ENCODE results near the gene FNDC3B. TPM values are rescaled to one million over a fixed set of nuclear protein-coding genes. Genes with fewer than 3 reads are reported as not detected.

FNDC3B gene
- total RNA-seq, 1 donor from 2014 or later = 54.9 TPM

DNA sequence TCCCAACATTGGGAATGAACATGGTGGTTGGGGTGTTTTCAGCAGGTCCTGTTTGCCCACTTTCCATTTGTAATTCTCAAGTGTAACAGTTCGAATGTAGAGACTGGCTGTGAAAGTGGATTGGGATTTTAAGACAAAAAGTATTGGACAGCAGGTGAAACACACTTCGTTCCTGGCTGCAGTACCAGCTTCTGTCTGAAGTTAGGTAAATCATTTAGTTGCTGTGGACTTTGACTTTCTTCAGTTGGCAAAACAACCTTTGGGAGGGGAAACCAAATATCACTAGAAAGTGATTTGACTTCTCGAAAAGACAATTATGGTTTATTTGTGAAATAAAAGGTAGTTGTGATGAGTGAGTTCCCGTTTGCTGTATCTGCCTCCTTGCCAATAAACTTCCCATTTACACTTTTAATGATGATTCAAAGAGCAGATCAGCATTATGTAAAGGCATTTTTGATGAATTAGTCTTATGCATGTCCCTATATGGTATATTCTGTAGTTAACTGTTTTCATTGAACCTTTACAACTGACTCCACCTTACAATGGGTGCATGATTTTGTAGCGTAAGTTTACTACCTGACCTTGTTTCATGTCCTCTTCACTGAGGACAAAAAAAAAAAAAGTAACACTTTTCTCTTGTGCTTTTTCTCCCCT, 34.0 kb downstream of the FNDC3B start:
- H3K27ac ChIP-seq = no peak overlapping the region
- H3K4me3 ChIP-seq = no peak overlapping the region
- peaks cover 16 to 57% of the 10 kb centered on the region in 2 donors for H3K4me1 ChIP-seq
- H3K9me3 ChIP-seq = no peaks in the 10 kb centered on the region
- no peaks in the 10 kb centered on the region for H3K27me3 ChIP-seq
- H3K36me3 ChIP-seq = no peaks in the 10 kb centered on the region
- TF ChIP-seq CTCF (IDR thresholded peaks at IDR 0.05) = no peak
- intact Hi-C loops (cut with DNase I) = no loop called here
- DNase-seq (ENCODE audit: low spot score in 2 of 2) = no peak

DNA sequence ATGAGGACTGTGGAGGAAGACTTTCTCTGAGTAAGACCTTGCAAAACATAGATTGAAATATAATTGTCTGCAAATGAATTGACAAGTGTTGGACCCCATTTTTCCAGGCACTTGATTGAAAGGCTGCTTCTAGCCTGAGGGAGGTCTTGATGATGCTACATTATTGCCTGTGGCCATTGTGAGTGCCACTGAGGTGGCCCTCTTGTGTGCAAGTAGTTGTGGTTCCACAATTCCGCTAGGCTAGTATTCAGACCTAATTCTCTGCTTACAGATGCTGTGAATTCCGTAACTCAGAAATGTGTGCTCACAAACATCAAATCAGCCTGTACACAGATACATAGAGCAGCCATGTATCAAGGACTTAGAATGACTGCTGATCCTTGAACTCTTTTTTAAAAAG, 34.7 kb downstream of the FNDC3B start:
- intact Hi-C loops (cut with DNase I) = no loop called here

DNA sequence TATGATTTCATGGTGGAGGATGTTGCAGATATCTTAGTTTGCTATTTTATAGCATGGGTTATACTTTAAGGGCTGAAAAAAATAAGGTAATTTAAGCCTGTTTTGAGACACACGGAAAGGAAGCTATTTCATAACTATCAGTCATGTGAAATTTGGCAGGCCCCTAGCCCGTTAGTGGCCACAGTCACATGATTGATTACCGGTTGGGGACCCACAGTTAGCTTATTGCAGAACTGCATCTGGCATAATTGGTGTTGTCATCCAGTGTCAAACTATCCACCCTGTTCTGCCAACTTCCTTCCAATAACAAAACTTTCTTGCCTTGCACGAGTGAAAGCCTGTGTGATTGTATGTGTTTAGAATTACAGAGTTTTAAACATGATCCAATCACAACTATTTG, 35.2 kb downstream of the FNDC3B start:
- Histone ChIP-seq H3K27ac (no peak overlapping the region), H3K9me3 (no peaks in the 10 kb centered on the region), H3K36me3 (no peaks in the 10 kb centered on the region), H3K4me3 (no peak overlapping the region), H3K27me3 (no peaks in the 10 kb centered on the region), H3K4me1 (peaks cover 7 to 47% of the 10 kb centered on the region in 2 donors)
- TF ChIP-seq CTCF (IDR thresholded peaks at IDR 0.05) = no peak
- DNase-seq (ENCODE audit: low spot score in 2 of 2) = peak in 1 of 2 donors; percentile 75
- intact Hi-C loops (cut with DNase I) = no loop called here

More for the DNA sequence above, 34.7 kb downstream of the FNDC3B start:
- no peaks in the 10 kb centered on the region for H3K36me3 ChIP-seq
- H3K4me3 ChIP-seq = no peak overlapping the region
- no peak for DNase-seq (ENCODE audit: low spot score in 2 of 2)
- H3K9me3 ChIP-seq = no peaks in the 10 kb centered on the region
- H3K4me1 ChIP-seq = peaks cover 10 to 51% of the 10 kb centered on the region in 2 donors
- no peak for TF ChIP-seq CTCF (IDR thresholded peaks at IDR 0.05)
- H3K27me3 ChIP-seq = no peaks in the 10 kb centered on the region
- no peak overlapping the region for H3K27ac ChIP-seq

DNA sequence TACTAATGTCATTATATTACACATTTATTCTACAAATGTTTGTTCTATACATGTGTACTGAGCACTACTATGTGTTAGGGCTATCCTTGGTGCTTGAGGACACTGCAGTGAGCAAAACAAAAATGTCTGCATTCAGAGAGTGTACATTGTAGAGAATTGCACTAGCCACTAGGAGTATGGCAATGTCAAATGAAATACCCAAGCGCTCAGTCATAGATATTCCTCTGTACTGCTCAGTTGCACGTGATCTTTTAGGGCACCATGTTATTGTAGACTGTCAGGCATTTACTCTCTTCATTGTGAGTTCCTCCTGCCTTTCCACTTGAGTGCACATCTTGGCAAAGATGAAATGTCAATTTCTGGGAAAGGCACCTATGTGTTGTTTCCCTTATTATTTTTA, 36.8 kb downstream of the FNDC3B start:
- Histone ChIP-seq H3K36me3 (no peaks in the 10 kb centered on the region), H3K27ac (no peak overlapping the region), H3K4me3 (no peak overlapping the region), H3K9me3 (no peaks in the 10 kb centered on the region), H3K4me1 (peaks cover 7 to 42% of the 10 kb centered on the region in 2 donors), H3K27me3 (no peaks in the 10 kb centered on the region)
- intact Hi-C loops (cut with DNase I) = no loop called here
- TF ChIP-seq CTCF (IDR thresholded peaks at IDR 0.05) = no peak
- no peak for DNase-seq (ENCODE audit: low spot score in 2 of 2)

GRCh38 chr3:172077197-172077757, 37.9 kb downstream of the FNDC3B start:
- Histone ChIP-seq H3K36me3 (no peaks in the 10 kb centered on the region), H3K9me3 (no peaks in the 10 kb centered on the region), H3K4me1 (peaks cover 4 to 43% of the 10 kb centered on the region in 2 donors), H3K27ac (no peak overlapping the region), H3K4me3 (no peak overlapping the region), H3K27me3 (no peaks in the 10 kb centered on the region)
- no peak for TF ChIP-seq CTCF (IDR thresholded peaks at IDR 0.05)
- no peak for DNase-seq (ENCODE audit: low spot score in 2 of 2)
- intact Hi-C loops (cut with DNase I) = no loop called here

Data from ascending aorta (tissue), 2 donors.